H1 (cell line): Measurements from ENCODE around the gene ADGRA3. TPM values are rescaled to one million over a fixed set of nuclear protein-coding genes. Genes with fewer than 3 reads are reported as not detected.

Experiments
- CTCF ChIA-PET: fragments of 300-600 bp; sonication (Branson Sonifier 250); formaldehyde crosslinking; loops from one replicate; lab custom pipeline; 2021; ENCODE audit not compliant: partially characterized antibody; lab: Charles Lee
- POLR2A ChIA-PET: fragments of 300-600 bp; sonication (Branson Sonifier 250); formaldehyde crosslinking; loops from one replicate; lab custom pipeline; 2021; ENCODE audit warnings: inconsistent platforms; ENCODE audit not compliant: partially characterized antibody; lab: Charles Lee
- DNase-seq, 2 experiments: peaks; one replicate each; pipeline versions ENCODE4 v3.0.0 to v3.0.0-alpha.2; 2010 to 2022; ENCODE audit warnings: low spot score in 2 of 2, low read depth in 1 of 2, mixed read lengths in 1 of 2
- FAIRE-seq: peaks from 2 replicates; lab custom pipeline; 2011; peaks lifted over from hg19 to GRCh38; lab: Jason Lieb, UNC
- H2AFZ ChIP-seq: 2 replicates; pipeline ENCODE4 v1.8.1; 2012; ENCODE audit warnings: low read length, inconsistent platforms
- H2AK5ac ChIP-seq: 2 replicates; pipeline ENCODE4 v1.6.1; 2013; ENCODE audit warnings: low read depth, low read length
- H2BK120ac ChIP-seq: replicated peaks from 2 replicates; pipeline ENCODE3; 2013; ENCODE audit warnings: low read depth, low read length, inconsistent platforms
- H2BK12ac ChIP-seq: 2 replicates; pipeline ENCODE4 v1.6.1; 2013; ENCODE audit warnings: low read depth, low read length
- H2BK15ac ChIP-seq: 2 replicates; pipeline ENCODE4 v1.6.1; 2013; ENCODE audit warnings: low read length
- H2BK20ac ChIP-seq: 2 replicates; pipeline ENCODE4 v1.6.1; 2013; ENCODE audit warnings: low read length
- H2BK5ac ChIP-seq: 2 replicates; pipeline ENCODE4 v1.6.1; 2013; ENCODE audit warnings: low read depth, low read length
- H3K14ac ChIP-seq: 2 replicates; pipeline ENCODE4 v1.6.1; 2013; ENCODE audit warnings: inconsistent platforms; ENCODE audit not compliant: insufficient read length
- H3K18ac ChIP-seq: 2 replicates; pipeline ENCODE4 v1.6.1; 2013; ENCODE audit warnings: low read length; ENCODE audit errors: extremely low read depth
- H3K23ac ChIP-seq: 2 replicates; pipeline ENCODE4 v1.6.1; 2013; ENCODE audit warnings: inconsistent platforms; ENCODE audit not compliant: insufficient read length
- H3K23me2 ChIP-seq: 2 replicates; pipeline ENCODE4 v1.6.1; 2013; ENCODE audit warnings: low read depth, low read length
- H3K27ac ChIP-seq: 2 replicates; pipeline ENCODE4 v1.6.1; 2011; ENCODE audit warnings: low read depth, low read length, inconsistent platforms
- H3K27me3 ChIP-seq, 4 experiments: replicated peaks in 1 of 4; 1 replicate in 1 of 4; 2 replicates in 3 of 4; pipeline versions ENCODE4 v1.6.1 to v1.8.1; 2011 to 2013; ENCODE audit warnings: low read length in 3 of 4, mild to moderate bottlenecking in 3 of 4, inconsistent platforms in 2 of 4, mixed read lengths in 2 of 4, moderate library complexity in 1 of 4; ENCODE audit not compliant: control insufficient read depth in 3 of 4, insufficient read depth in 3 of 4; ENCODE audit errors: extremely low read depth in 1 of 4
- H3K36me3 ChIP-seq, 4 experiments: 2 replicates each; pipeline versions ENCODE4 v1.6.1 to v1.8.1; 2011 to 2013; ENCODE audit warnings: mild to moderate bottlenecking in 4 of 4, low read length in 3 of 4, moderate library complexity in 2 of 4, control low read depth in 1 of 4, inconsistent platforms in 1 of 4; ENCODE audit not compliant: insufficient read depth in 4 of 4, control insufficient read depth in 2 of 4
- H3K4ac ChIP-seq: replicated peaks from 2 replicates; pipeline ENCODE3; 2013; ENCODE audit warnings: low read length, low read depth, mixed read lengths, inconsistent platforms; ENCODE audit not compliant: insufficient read length
- H3K4me1 ChIP-seq, 4 experiments: replicated peaks in 1 of 4; 1 replicate in 1 of 4; 2 replicates in 3 of 4; pipeline versions ENCODE4 v1.6.1 to v1.8.1; 2011 to 2013; ENCODE audit warnings: low read length in 3 of 4, inconsistent platforms in 2 of 4, mixed read lengths in 1 of 4; ENCODE audit not compliant: insufficient read depth in 4 of 4, control insufficient read depth in 3 of 4
- H3K4me2 ChIP-seq, 2 experiments: 2 replicates each; pipeline versions ENCODE4 v1.6.1 to v1.8.1; 2011 to 2013; ENCODE audit warnings: low read depth in 2 of 2, low read length in 2 of 2, control low read depth in 1 of 2, inconsistent platforms in 1 of 2, mild to moderate bottlenecking in 1 of 2; ENCODE audit not compliant: insufficient read depth in 1 of 2
- H3K4me3 ChIP-seq, 4 experiments: fragments of 200-600, 300-600 bp in 1 of 4; sonication (generic), shearing (Covaris generic), sonication (Bioruptor Twin) in 1 of 4; 2 replicates each; pipeline versions ENCODE4 v1.5.1 to v1.8.1; 2011 to 2016; ENCODE audit warnings: low read length in 4 of 4, low read depth in 3 of 4, control low read depth in 2 of 4, inconsistent platforms in 2 of 4, mild to moderate bottlenecking in 2 of 4, mixed read lengths in 1 of 4, moderate library complexity in 1 of 4; ENCODE audit not compliant: insufficient read depth in 2 of 4; ENCODE audit errors: extremely low read depth in 1 of 4
- H3K56ac ChIP-seq: replicated peaks from 2 replicates; pipeline ENCODE3; 2013; ENCODE audit warnings: low read depth, mild to moderate bottlenecking, mixed read lengths, low read length, inconsistent platforms; ENCODE audit not compliant: insufficient read length
- H3K79me1 ChIP-seq: 2 replicates; pipeline ENCODE4 v1.6.1; 2013; ENCODE audit warnings: low read depth, low read length, control low read depth
- H3K79me2 ChIP-seq, 2 experiments: 2 replicates each; pipeline versions ENCODE4 v1.6.1 to v1.8.1; 2012 to 2013; ENCODE audit warnings: low read length in 2 of 2, mild to moderate bottlenecking in 2 of 2, inconsistent platforms in 1 of 2; ENCODE audit not compliant: insufficient read depth in 2 of 2, control insufficient read depth in 1 of 2
- H3K9ac ChIP-seq, 4 experiments: replicated peaks in 1 of 4; 1 replicate in 1 of 4; 2 replicates in 3 of 4; pipeline versions ENCODE4 v1.6.1 to v1.8.1; 2011 to 2013; ENCODE audit warnings: low read depth in 3 of 4, low read length in 3 of 4, control low read depth in 2 of 4, mild to moderate bottlenecking in 2 of 4, moderate library complexity in 2 of 4, inconsistent platforms in 1 of 4; ENCODE audit errors: extremely low read depth in 1 of 4
- H3K9me3 ChIP-seq, 2 experiments: 2 replicates each; pipeline versions ENCODE4 v1.6.1 to v1.8.1; 2012 to 2013; ENCODE audit warnings: mild to moderate bottlenecking in 2 of 2, moderate library complexity in 2 of 2, control low read depth in 1 of 2, inconsistent platforms in 1 of 2, low read depth in 1 of 2, low read length in 1 of 2, mixed read lengths in 1 of 2; ENCODE audit not compliant: insufficient read depth in 2 of 2
- H4K20me1 ChIP-seq, 2 experiments: replicated peaks in 1 of 2; 2 replicates each; pipeline versions ENCODE3 to v1.8.1; 2011 to 2013; ENCODE audit warnings: inconsistent platforms in 2 of 2, low read length in 2 of 2, mild to moderate bottlenecking in 1 of 2; ENCODE audit not compliant: insufficient read depth in 2 of 2, control insufficient read depth in 1 of 2
- H4K5ac ChIP-seq: 2 replicates; pipeline ENCODE4 v1.6.1; 2013; ENCODE audit warnings: low read length, low read depth, mixed read lengths, inconsistent platforms; ENCODE audit not compliant: insufficient read length
- H4K8ac ChIP-seq: 2 replicates; pipeline ENCODE4 v1.8.0; 2013; ENCODE audit warnings: mild to moderate bottlenecking, moderate library complexity, low read length, inconsistent platforms; ENCODE audit not compliant: insufficient read depth; ENCODE audit errors: extremely low read depth
- H4K91ac ChIP-seq: replicated peaks from 2 replicates; pipeline ENCODE3; 2013; ENCODE audit warnings: low read length, mixed read lengths, inconsistent platforms; ENCODE audit not compliant: insufficient read length
- BACH1 ChIP-seq: IDR thresholded peaks from 2 replicates; pipeline ENCODE4 v1.6.1; 2012; ENCODE audit warnings: low read length, improper control_type of control experiment
- CREB1 ChIP-seq: IDR thresholded peaks from 2 replicates; pipeline ENCODE4 v1.6.1; 2012; ENCODE audit warnings: inconsistent platforms
- HDAC6 ChIP-seq: IDR thresholded peaks from one replicate; pipeline ENCODE4 v1.7.1; 2012; ENCODE audit warnings: low read depth, mild to moderate bottlenecking, inconsistent platforms, low read length, moderate library complexity
- KDM4A ChIP-seq: IDR thresholded peaks from one replicate; pipeline ENCODE4 v1.7.1; 2012; ENCODE audit warnings: low read depth, mild to moderate bottlenecking, moderate library complexity, low read length, inconsistent platforms; ENCODE audit not compliant: severe bottlenecking
- TAF1 ChIP-seq: IDR thresholded peaks from 2 replicates; pipeline ENCODE4 v1.6.1; 2011; ENCODE audit warnings: mild to moderate bottlenecking, low read depth, low read length
- ZNF274 ChIP-seq: IDR thresholded peaks from 2 replicates; pipeline ENCODE4 v1.7.0; 2012; ENCODE audit warnings: low read length, borderline replicate concordance; ENCODE audit errors: extremely low read depth
- WGBS, 2 experiments: shearing (Covaris generic) in 1 of 2; methylation state at CpG; one replicate each; pipeline versions ENCODE4 v1.1.6 to v1.1.7; 2013 to 2015; ENCODE audit warnings: low lambda C conversion rate in 2 of 2, mixed read lengths in 2 of 2, inconsistent platforms in 1 of 2, low coverage in 1 of 2, missing lambda C conversion rate in 1 of 2; ENCODE audit not compliant: insufficient replicate concordance in 2 of 2, insufficient coverage in 1 of 2, insufficient read length in 1 of 2; ENCODE audit errors: extremely low coverage in 1 of 2, missing lambda C conversion rate in 1 of 2; 5-methylcytosine and 5-hydroxymethylcytosine counted together
- polyA plus RNA-seq, 7 experiments: library from polyadenylated mRNA; depleted of rRNA in 3 of 7; stranded (reverse) in 5 of 7; unstranded in 2 of 7; fragments of >200 nt in 5 of 7; fragments of 200-250 nt in 2 of 7; gene quantifications; 1 replicate in 5 of 7; 2 replicates in 1 of 7; 4 replicates in 1 of 7; pipeline versions ENCODE4 v1.2.1 to v1.2.3, GENCODE V29; 2011 to 2013; ENCODE audit warnings: missing spikeins in 2 of 7, mixed read lengths in 2 of 7
- total RNA-seq: library from RNA; stranded (reverse); fragmentation: NEBNext Ultra II Directional; extraction: Animal tissue kit (Norgen Biotek cat#: 25700); gene quantifications from 2 replicates; pipeline ENCODE4 v1.2.1, GENCODE V29; 2021

Gene ADGRA3
- total and polyA plus RNA-seq, 2 of the 8 experiments (the other 6 are each of a cell fraction or from before 2014, with no cell fraction given), result 31.5 to 63.0 TPM

- no peaks in the 10 kb centered on the region for H3K79me1 ChIP-seq
- H4K91ac ChIP-seq, result no peak overlapping the region
- CTCF ChIA-PET, result no interaction called here
- no peak overlapping the region for H3K14ac ChIP-seq
- no peak overlapping the region for H3K9ac ChIP-seq
- H4K20me1 ChIP-seq, result no peaks in the 10 kb centered on the region
- no peak overlapping the region for H3K27ac ChIP-seq
- H3K23ac ChIP-seq, result no peak overlapping the region
- no peak overlapping the region for H2AFZ ChIP-seq
- DNase-seq (no peak), FAIRE-seq (no peak)
- no peak overlapping the region for H3K4me3 ChIP-seq
- no peak overlapping the region for H3K56ac ChIP-seq
- no peak overlapping the region for H3K4me2 ChIP-seq
- TF ChIP-seq BACH1, result no peak
- TF ChIP-seq CREB1, result no peak
- TF ChIP-seq TAF1, result no peak
- TF ChIP-seq KDM4A, result no peak
- no peak for TF ChIP-seq ZNF274
- no peak for TF ChIP-seq HDAC6
- H3K36me3 ChIP-seq, result no peaks in the 10 kb centered on the region
- H3K23me2 ChIP-seq, result no peaks in the 10 kb centered on the region
- H3K9me3 ChIP-seq, result peaks cover 9 to 16% of the 10 kb centered on the region in 2 experiments
- H2BK5ac ChIP-seq, result no peak overlapping the region
- H3K4ac ChIP-seq, result no peak overlapping the region
- H2BK12ac ChIP-seq, result no peak overlapping the region
- 67% methylated on average over 3 of the region's 3 CpGs; no CpG with 5 or more reads in 1 of the 2 experiments for WGBS, 2 experiments
- H4K5ac ChIP-seq, result no peak overlapping the region
- no peak overlapping the region for H4K8ac ChIP-seq
- no peak overlapping the region for H2BK15ac ChIP-seq
- no peaks in the 10 kb centered on the region for H3K79me2 ChIP-seq
- H2BK20ac ChIP-seq, result no peak overlapping the region
- H2AK5ac ChIP-seq, result no peak overlapping the region
- no peaks in the 10 kb centered on the region for H3K4me1 ChIP-seq
- H3K27me3 ChIP-seq, result no peaks in the 10 kb centered on the region
- no peak overlapping the region for H3K18ac ChIP-seq
- no peak overlapping the region for H2BK120ac ChIP-seq
- POLR2A ChIA-PET, result no interaction called here
These were observed 30.4 kb upstream of the ADGRA3 start for GRCh38 chr4:22546299-22546698.
